GM23248 (cell line): Measurements from ENCODE around the gene VKORC1L1.

Experiments used
- EZH2 ChIP-seq: fragments of 200-600 bp; sonication (generic); IDR thresholded peaks from 2 replicates; pipeline ENCODE4 v1.6.1; 2018; ENCODE audit warnings: antibody characterized with exemption, mild to moderate bottlenecking; ENCODE audit not compliant: insufficient read depth, poor library complexity, severe bottlenecking
- EZH2phosphoT487 ChIP-seq: fragments of 200-600 bp; sonication (generic); IDR thresholded peaks from 2 replicates; pipeline ENCODE4 v1.6.1; 2018; ENCODE audit warnings: antibody characterized with exemption, moderate library complexity, mild to moderate bottlenecking, low read depth; ENCODE audit not compliant: insufficient read depth

- no peak for TF ChIP-seq EZH2phosphoT487
- TF ChIP-seq EZH2, result no peak
Observed at GRCh38 chr7:65967361-65968155, 94.7 kb downstream of the VKORC1L1 start.
